DOHH2 (cell line): ENCODE measurements around the gene TPM2.

Source experiments
- H3F3A ChIP-seq: fragments of 200-600 bp; sonication (generic), shearing (Covaris generic); 2 replicates; pipeline ENCODE4 v1.6.0; 2016; ENCODE audit warnings: antibody characterized with exemption, mild to moderate bottlenecking; ENCODE audit not compliant: control insufficient read depth, insufficient read depth
- H3K27ac ChIP-seq: fragments of 200-600 bp; sonication (generic); 2 replicates; pipeline ENCODE4 v1.5.1; 2014; ENCODE audit warnings: low read depth, mild to moderate bottlenecking, low read length, moderate library complexity
- H3K27me3 ChIP-seq: fragments of 200-600 bp; sonication (generic); 2 replicates; pipeline ENCODE4 v1.6.1; 2014; ENCODE audit warnings: mild to moderate bottlenecking, low read length, mixed read lengths; ENCODE audit not compliant: control insufficient read depth
- H3K36me3 ChIP-seq: fragments of 200-600 bp; sonication (generic); 2 replicates; pipeline ENCODE4 v1.6.1; 2014; ENCODE audit warnings: mild to moderate bottlenecking, low read length, moderate library complexity, mixed read lengths; ENCODE audit not compliant: control insufficient read depth
- H3K4me1 ChIP-seq: fragments of 200-600 bp; sonication (generic); 2 replicates; pipeline ENCODE4 v1.6.1; 2014; ENCODE audit warnings: mild to moderate bottlenecking, low read length, mixed read lengths; ENCODE audit not compliant: control insufficient read depth
- H3K4me2 ChIP-seq: fragments of 200-600 bp; sonication (generic); 2 replicates; pipeline ENCODE4 v1.6.0; 2014; ENCODE audit warnings: mild to moderate bottlenecking, low read length, moderate library complexity
- H3K4me3 ChIP-seq: fragments of 200-600 bp; sonication (generic); 2 replicates; pipeline ENCODE4 v1.5.1; 2014; ENCODE audit warnings: mild to moderate bottlenecking, low read length, mixed read lengths
- H3K79me2 ChIP-seq: fragments of 200-600 bp; sonication (generic); 2 replicates; pipeline ENCODE4 v1.6.1; 2014; ENCODE audit warnings: mild to moderate bottlenecking, low read length, mixed read lengths; ENCODE audit not compliant: control insufficient read depth
- H3K9me2 ChIP-seq: fragments of 200-600 bp; sonication (generic); replicated peaks from 2 replicates; pipeline ENCODE4 v1.6.1; 2014; ENCODE audit warnings: mild to moderate bottlenecking, low read length, mixed read lengths; ENCODE audit not compliant: control insufficient read depth
- H3K9me3 ChIP-seq: fragments of 200-600 bp; sonication (generic); 2 replicates; pipeline ENCODE4 v1.6.1; 2014; ENCODE audit warnings: antibody characterized with exemption, low read length, mixed read lengths; ENCODE audit not compliant: control insufficient read depth, insufficient read depth
- H4K20me1 ChIP-seq: fragments of 200-600 bp; sonication (generic); 2 replicates; pipeline ENCODE4 v1.6.0; 2014; ENCODE audit warnings: low read depth, mild to moderate bottlenecking, antibody characterized with exemption, low read length, moderate library complexity; ENCODE audit not compliant: control insufficient read depth, insufficient read depth
- EZH2phosphoT487 ChIP-seq: fragments of 200-600 bp; sonication (generic); IDR thresholded peaks from 2 replicates; pipeline ENCODE4 v1.6.1; 2017; ENCODE audit warnings: borderline replicate concordance, mild to moderate bottlenecking, antibody characterized with exemption, low read length, moderate library complexity, mixed read lengths
- TF ChIP-seq, protein P1 (sequence below): fragments of 200-600 bp; sonication (generic); IDR thresholded peaks from one replicate; pipeline ENCODE4 v1.5.1; 2014; ENCODE audit warnings: antibody characterized with exemption, mild to moderate bottlenecking, low read depth, low read length; ENCODE audit not compliant: poor library complexity, severe bottlenecking

Gene TPM2

DNA sequence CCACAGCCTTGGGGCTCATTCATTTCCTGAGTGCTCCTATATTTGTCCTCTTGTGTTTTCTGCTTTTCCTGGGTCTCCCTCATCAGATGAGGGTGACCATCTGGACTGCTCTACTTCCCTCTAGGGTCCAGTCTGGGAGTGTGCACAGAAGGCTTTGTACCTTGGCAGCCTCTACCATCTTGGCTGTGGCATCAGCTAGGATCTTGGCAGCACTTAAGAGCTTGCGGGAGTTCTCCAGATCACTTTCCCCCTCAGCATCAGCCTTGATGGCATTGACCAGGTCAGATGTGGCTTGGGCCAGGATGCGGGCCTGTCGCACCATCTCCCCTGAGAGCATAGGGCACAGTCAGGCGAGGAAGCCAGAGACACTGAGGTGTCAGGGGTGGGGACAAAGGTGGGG lies 26.5 kb upstream of the TPM2 start:
- no peaks in the 10 kb centered on the region for H3K9me2 ChIP-seq
- H4K20me1 ChIP-seq, result no peaks in the 10 kb centered on the region
- no peaks in the 10 kb centered on the region for H3K79me2 ChIP-seq
- TF ChIP-seq, protein P1, sequence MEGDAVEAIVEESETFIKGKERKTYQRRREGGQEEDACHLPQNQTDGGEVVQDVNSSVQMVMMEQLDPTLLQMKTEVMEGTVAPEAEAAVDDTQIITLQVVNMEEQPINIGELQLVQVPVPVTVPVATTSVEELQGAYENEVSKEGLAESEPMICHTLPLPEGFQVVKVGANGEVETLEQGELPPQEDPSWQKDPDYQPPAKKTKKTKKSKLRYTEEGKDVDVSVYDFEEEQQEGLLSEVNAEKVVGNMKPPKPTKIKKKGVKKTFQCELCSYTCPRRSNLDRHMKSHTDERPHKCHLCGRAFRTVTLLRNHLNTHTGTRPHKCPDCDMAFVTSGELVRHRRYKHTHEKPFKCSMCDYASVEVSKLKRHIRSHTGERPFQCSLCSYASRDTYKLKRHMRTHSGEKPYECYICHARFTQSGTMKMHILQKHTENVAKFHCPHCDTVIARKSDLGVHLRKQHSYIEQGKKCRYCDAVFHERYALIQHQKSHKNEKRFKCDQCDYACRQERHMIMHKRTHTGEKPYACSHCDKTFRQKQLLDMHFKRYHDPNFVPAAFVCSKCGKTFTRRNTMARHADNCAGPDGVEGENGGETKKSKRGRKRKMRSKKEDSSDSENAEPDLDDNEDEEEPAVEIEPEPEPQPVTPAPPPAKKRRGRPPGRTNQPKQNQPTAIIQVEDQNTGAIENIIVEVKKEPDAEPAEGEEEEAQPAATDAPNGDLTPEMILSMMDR, result no peak
- TF ChIP-seq EZH2phosphoT487, result no peak
- no peak overlapping the region for H3K27ac ChIP-seq
- H3K4me1 ChIP-seq, result no peaks in the 10 kb centered on the region
- no peak overlapping the region for H3K4me2 ChIP-seq
- H3K27me3 ChIP-seq, result no peaks in the 10 kb centered on the region
- no peaks in the 10 kb centered on the region for H3K9me3 ChIP-seq
- no peak overlapping the region for H3K4me3 ChIP-seq
- H3K36me3 ChIP-seq, result peaks cover 95% of the 10 kb centered on the region
- H3F3A ChIP-seq, result no peaks in the 10 kb centered on the region

DNA sequence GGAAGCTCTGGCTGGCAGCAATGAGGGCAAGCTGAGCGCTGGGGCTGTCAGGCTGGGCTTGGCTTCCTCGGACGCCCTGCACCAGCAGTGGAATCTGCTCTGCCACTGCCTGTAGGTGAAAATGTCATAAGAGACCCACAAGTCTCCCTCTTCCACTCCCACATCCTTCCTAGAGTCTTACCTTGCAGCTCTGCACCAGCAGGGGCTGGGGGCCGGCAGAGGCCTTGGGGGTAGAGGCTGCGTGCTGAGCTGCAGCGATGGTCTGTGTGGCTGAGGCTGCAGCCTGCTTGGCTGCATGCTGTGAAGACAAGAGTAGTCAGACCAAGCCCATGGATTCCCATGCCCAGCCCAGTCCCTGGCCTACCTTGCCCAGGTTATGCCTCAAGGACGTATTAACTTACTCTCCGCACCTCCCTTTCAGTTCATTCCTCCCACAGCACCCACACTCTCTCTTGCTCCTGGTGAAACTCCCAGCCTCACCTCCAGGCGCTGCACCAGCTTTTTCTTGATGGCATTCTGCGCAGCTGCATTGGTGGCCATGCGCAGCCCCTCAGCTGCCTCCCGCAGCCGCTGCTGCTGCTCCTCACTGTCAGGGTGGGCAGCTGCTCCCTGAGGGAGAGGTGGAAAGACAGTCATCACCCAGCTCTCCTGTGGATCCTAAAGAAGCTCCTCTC lies 25.0 kb upstream of the TPM2 start:
- Histone ChIP-seq H3K9me3 (no peaks in the 10 kb centered on the region), H3K36me3 (peaks cover 91% of the 10 kb centered on the region), H3K4me1 (no peaks in the 10 kb centered on the region), H3F3A (no peaks in the 10 kb centered on the region), H3K79me2 (no peaks in the 10 kb centered on the region), H3K4me2 (no peak overlapping the region), H3K27ac (no peak overlapping the region), H4K20me1 (no peaks in the 10 kb centered on the region), H3K4me3 (no peak overlapping the region), H3K9me2 (no peaks in the 10 kb centered on the region), H3K27me3 (no peaks in the 10 kb centered on the region)
- no peak for TF ChIP-seq EZH2phosphoT487
- TF ChIP-seq, protein P1, result no peak

DNA sequence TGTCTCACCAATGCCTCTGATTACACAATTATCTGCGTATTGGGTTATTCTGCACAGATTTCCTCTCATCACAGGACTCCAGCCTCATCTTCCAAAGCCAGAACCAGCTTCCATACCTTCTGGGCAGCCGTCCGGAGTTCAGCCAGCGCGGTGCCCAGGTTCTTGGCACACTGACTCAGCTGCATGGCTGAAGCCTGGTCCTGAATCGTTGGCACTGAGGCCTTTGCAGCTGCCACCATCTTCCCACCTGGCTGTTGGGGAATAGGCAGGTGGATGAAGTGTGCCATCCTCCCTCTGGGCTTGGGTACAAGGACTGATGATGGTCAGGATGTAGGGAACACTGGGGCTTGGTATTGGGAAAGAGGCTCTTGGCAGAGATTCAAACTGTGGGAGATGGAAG lies 24.4 kb upstream of the TPM2 start:
- peaks cover 89% of the 10 kb centered on the region for H3K36me3 ChIP-seq
- no peak overlapping the region for H3K4me3 ChIP-seq
- H4K20me1 ChIP-seq, result no peaks in the 10 kb centered on the region
- H3K9me3 ChIP-seq, result no peaks in the 10 kb centered on the region
- no peaks in the 10 kb centered on the region for H3K4me1 ChIP-seq
- TF ChIP-seq EZH2phosphoT487, result no peak
- TF ChIP-seq, protein P1, result no peak
- H3K27ac ChIP-seq, result no peak overlapping the region
- H3K27me3 ChIP-seq, result no peaks in the 10 kb centered on the region
- no peaks in the 10 kb centered on the region for H3K79me2 ChIP-seq
- H3F3A ChIP-seq, result no peaks in the 10 kb centered on the region
- H3K9me2 ChIP-seq, result no peaks in the 10 kb centered on the region
- H3K4me2 ChIP-seq, result no peak overlapping the region
